Trophoblast cell (in vitro differentiated cells and primary cell): ENCODE results near the gene NR4A3.
A peak's percentile ranks its signal among the peaks of the same experiment; 100 is the strongest.

ENCODE experiments used
- DNase-seq, 2 donors: peaks; one replicate each; pipeline ENCODE4 v3.0.0-alpha.2; 2016
- H2AFZ ChIP-seq: 2 replicates; pipeline ENCODE4 v1.6.1; 2013; ENCODE audit warnings: low read length, moderate library complexity, mild to moderate bottlenecking; ENCODE audit not compliant: insufficient read depth, poor library complexity
- H2AK5ac ChIP-seq: 2 replicates; pipeline ENCODE4 v1.6.1; 2013; ENCODE audit warnings: mild to moderate bottlenecking, low read length
- H2BK120ac ChIP-seq: 2 replicates; pipeline ENCODE4 v1.6.1; 2013; ENCODE audit warnings: low read length, mild to moderate bottlenecking, moderate library complexity; ENCODE audit not compliant: insufficient read depth, poor library complexity
- H2BK12ac ChIP-seq: 2 replicates; pipeline ENCODE4 v1.6.1; 2013; ENCODE audit warnings: mild to moderate bottlenecking, low read length, moderate library complexity
- H2BK5ac ChIP-seq: 2 replicates; pipeline ENCODE4 v1.6.1; 2013; ENCODE audit warnings: low read length, low read depth, moderate library complexity, mild to moderate bottlenecking; ENCODE audit not compliant: poor library complexity
- H3K14ac ChIP-seq: 2 replicates; pipeline ENCODE4 v1.6.1; 2013; ENCODE audit warnings: mild to moderate bottlenecking, low read length
- H3K18ac ChIP-seq: 2 replicates; pipeline ENCODE4 v1.6.1; 2013; ENCODE audit warnings: mild to moderate bottlenecking, low read length
- H3K23ac ChIP-seq: 2 replicates; pipeline ENCODE4 v1.6.1; 2013; ENCODE audit warnings: low read length
- H3K27ac ChIP-seq: 2 replicates; pipeline ENCODE4 v1.5.1; 2013; ENCODE audit warnings: low read depth, mild to moderate bottlenecking, inconsistent platforms, low read length, moderate library complexity
- H3K27me3 ChIP-seq: 2 replicates; pipeline ENCODE4 v1.6.1; 2013; ENCODE audit warnings: inconsistent platforms, mild to moderate bottlenecking, low read length, moderate library complexity; ENCODE audit not compliant: insufficient read depth
- H3K36me3 ChIP-seq, 2 experiments: 1 replicate in 1 of 2; 2 replicates in 1 of 2; pipeline ENCODE4 v1.6.1; 2013; ENCODE audit warnings: low read length in 2 of 2, mild to moderate bottlenecking in 2 of 2, moderate library complexity in 1 of 2; ENCODE audit not compliant: insufficient read depth in 2 of 2, control insufficient read depth in 1 of 2
- H3K4ac ChIP-seq: 2 replicates; pipeline ENCODE4 v1.6.1; 2013; ENCODE audit warnings: low read depth, mild to moderate bottlenecking, low read length, moderate library complexity
- H3K4me1 ChIP-seq, 2 experiments: 1 replicate in 1 of 2; 2 replicates in 1 of 2; pipeline ENCODE4 v1.6.1; 2013; ENCODE audit warnings: low read length in 2 of 2, mild to moderate bottlenecking in 2 of 2, moderate library complexity in 1 of 2; ENCODE audit not compliant: insufficient read depth in 2 of 2, control insufficient read depth in 1 of 2
- H3K4me2 ChIP-seq: 2 replicates; pipeline ENCODE4 v1.6.1; 2013; ENCODE audit warnings: inconsistent platforms, mild to moderate bottlenecking, low read length, moderate library complexity
- H3K4me3 ChIP-seq: 2 replicates; pipeline ENCODE4 v1.5.1; 2013; ENCODE audit warnings: mild to moderate bottlenecking, low read depth, low read length, inconsistent platforms
- H3K79me1 ChIP-seq: one replicate; pipeline ENCODE4 v1.6.1; 2013; ENCODE audit warnings: low read length
- H3K79me2 ChIP-seq: 2 replicates; pipeline ENCODE4 v1.6.1; 2013; ENCODE audit warnings: low read length, mild to moderate bottlenecking; ENCODE audit not compliant: control insufficient read depth, insufficient read depth, poor library complexity
- H3K9ac ChIP-seq: 2 replicates; pipeline ENCODE4 v1.6.1; 2013; ENCODE audit warnings: mild to moderate bottlenecking, low read length
- H3K9me3 ChIP-seq: 2 replicates; pipeline ENCODE4 v1.6.1; 2013; ENCODE audit warnings: low read depth, mild to moderate bottlenecking, control low read depth, inconsistent platforms, low read length; ENCODE audit not compliant: insufficient read depth
- H4K12ac ChIP-seq: 2 replicates; pipeline ENCODE4 v1.6.1; 2013; ENCODE audit warnings: low read depth, mild to moderate bottlenecking, low read length, moderate library complexity
- H4K8ac ChIP-seq: 2 replicates; pipeline ENCODE4 v1.6.1; 2013; ENCODE audit warnings: low read depth, mild to moderate bottlenecking, low read length, moderate library complexity
- H4K91ac ChIP-seq: one replicate; pipeline ENCODE4 v1.6.1; 2013; ENCODE audit warnings: low read depth, mild to moderate bottlenecking, low read length, moderate library complexity
- WGBS: extraction: QIAGEN DNeasy Blood & Tissue Kit; methylation state at CpG from one replicate; pipeline ENCODE4 v1.1.7; 2013; ENCODE audit warnings: missing lambda C conversion rate; ENCODE audit not compliant: insufficient read length, insufficient coverage; ENCODE audit errors: extremely low coverage; 5-methylcytosine and 5-hydroxymethylcytosine counted together

Gene NR4A3

GRCh38 chr9:99860266-99860665 is 38.6 kb downstream of the NR4A3 start:
- no peaks in the 10 kb centered on the region for H3K79me2 ChIP-seq
- H2AFZ ChIP-seq, result no peak overlapping the region
- no peak overlapping the region for H4K12ac ChIP-seq
- no peak overlapping the region for H3K9ac ChIP-seq
- no peaks in the 10 kb centered on the region for H3K9me3 ChIP-seq
- H2BK12ac ChIP-seq, result no peak overlapping the region
- H2BK5ac ChIP-seq, result no peak overlapping the region
- H3K4me1 ChIP-seq, result no peaks in the 10 kb centered on the region
- no peaks in the 10 kb centered on the region for H3K79me1 ChIP-seq
- H2BK120ac ChIP-seq, result no peak overlapping the region
- no peak overlapping the region for H3K18ac ChIP-seq
- H3K36me3 ChIP-seq, result no peaks in the 10 kb centered on the region
- no peak for DNase-seq
- no peak overlapping the region for H3K27ac ChIP-seq
- no peaks in the 10 kb centered on the region for H3K27me3 ChIP-seq
- H4K91ac ChIP-seq, result no peak overlapping the region
- no peak overlapping the region for H3K4me2 ChIP-seq
- no peak overlapping the region for H3K4me3 ChIP-seq
- WGBS, result no CpG with 5 or more reads among the region's 1 CpG
- no peak overlapping the region for H3K4ac ChIP-seq
- no peak overlapping the region for H2AK5ac ChIP-seq
- no peak overlapping the region for H3K14ac ChIP-seq
- no peak overlapping the region for H3K23ac ChIP-seq
- H4K8ac ChIP-seq, result no peak overlapping the region

GRCh38 chr9:99863955-99864354 is 42.3 kb downstream of the NR4A3 start:
- no peak overlapping the region for H3K4me2 ChIP-seq
- H3K79me2 ChIP-seq, result no peaks in the 10 kb centered on the region
- H2BK120ac ChIP-seq, result no peak overlapping the region
- H2AFZ ChIP-seq, result no peak overlapping the region
- H3K23ac ChIP-seq, result no peak overlapping the region
- H3K36me3 ChIP-seq, result no peaks in the 10 kb centered on the region
- no peak overlapping the region for H2AK5ac ChIP-seq
- no CpG with 5 or more reads among the region's 2 CpGs for WGBS
- H3K79me1 ChIP-seq, result no peaks in the 10 kb centered on the region
- no peak overlapping the region for H3K4me3 ChIP-seq
- H3K27ac ChIP-seq, result no peak overlapping the region
- H2BK5ac ChIP-seq, result no peak overlapping the region
- H3K27me3 ChIP-seq, result no peaks in the 10 kb centered on the region
- no peak overlapping the region for H4K91ac ChIP-seq
- no peak overlapping the region for H2BK12ac ChIP-seq
- H4K8ac ChIP-seq, result no peak overlapping the region
- no peak for DNase-seq
- H3K14ac ChIP-seq, result no peak overlapping the region
- no peak overlapping the region for H4K12ac ChIP-seq
- no peaks in the 10 kb centered on the region for H3K9me3 ChIP-seq
- no peak overlapping the region for H3K9ac ChIP-seq
- no peak overlapping the region for H3K18ac ChIP-seq
- no peaks in the 10 kb centered on the region for H3K4me1 ChIP-seq
- no peak overlapping the region for H3K4ac ChIP-seq

- no peak overlapping the region for H3K4me2 ChIP-seq
- no peak overlapping the region for H3K4ac ChIP-seq
- no peak overlapping the region for H3K14ac ChIP-seq
- no peak overlapping the region for H3K9ac ChIP-seq
- no peak overlapping the region for H3K27ac ChIP-seq
- no peak overlapping the region for H2BK120ac ChIP-seq
- H2BK5ac ChIP-seq, result no peak overlapping the region
- peak in 1 of 2 donors; percentile 10 for DNase-seq
- H3K79me1 ChIP-seq, result no peaks in the 10 kb centered on the region
- no peaks in the 10 kb centered on the region for H3K36me3 ChIP-seq
- no peaks in the 10 kb centered on the region for H3K9me3 ChIP-seq
- no peak overlapping the region for H4K91ac ChIP-seq
- no peak overlapping the region for H3K4me3 ChIP-seq
- WGBS, result no CpG with 5 or more reads among the region's 2 CpGs
- H3K4me1 ChIP-seq, result no peaks in the 10 kb centered on the region
- H3K23ac ChIP-seq, result no peak overlapping the region
- H4K8ac ChIP-seq, result no peak overlapping the region
- no peaks in the 10 kb centered on the region for H3K27me3 ChIP-seq
- H4K12ac ChIP-seq, result no peak overlapping the region
- no peak overlapping the region for H2BK12ac ChIP-seq
- no peak overlapping the region for H3K18ac ChIP-seq
- no peak overlapping the region for H2AK5ac ChIP-seq
- no peaks in the 10 kb centered on the region for H3K79me2 ChIP-seq
- no peak overlapping the region for H2AFZ ChIP-seq
Measured at GRCh38 chr9:99866398-99866797, 44.7 kb downstream of the NR4A3 start.

GRCh38 chr9:99867536-99867935 is 45.9 kb downstream of the NR4A3 start:
- no peak overlapping the region for H3K9ac ChIP-seq
- H4K8ac ChIP-seq, result no peak overlapping the region
- no CpG with 5 or more reads among the region's 3 CpGs for WGBS
- no peak overlapping the region for H2BK120ac ChIP-seq
- no peaks in the 10 kb centered on the region for H3K79me1 ChIP-seq
- H2BK12ac ChIP-seq, result no peak overlapping the region
- H4K91ac ChIP-seq, result no peak overlapping the region
- no peak overlapping the region for H3K4me3 ChIP-seq
- H3K27ac ChIP-seq, result no peak overlapping the region
- no peak overlapping the region for H2AFZ ChIP-seq
- H3K18ac ChIP-seq, result no peak overlapping the region
- H3K9me3 ChIP-seq, result no peaks in the 10 kb centered on the region
- H3K79me2 ChIP-seq, result no peaks in the 10 kb centered on the region
- H3K4me2 ChIP-seq, result no peak overlapping the region
- H3K27me3 ChIP-seq, result no peaks in the 10 kb centered on the region
- no peak overlapping the region for H2AK5ac ChIP-seq
- no peak overlapping the region for H3K4ac ChIP-seq
- peak in 1 of 2 donors; percentile 18 for DNase-seq
- H3K36me3 ChIP-seq, result no peaks in the 10 kb centered on the region
- no peaks in the 10 kb centered on the region for H3K4me1 ChIP-seq
- H3K23ac ChIP-seq, result no peak overlapping the region
- no peak overlapping the region for H2BK5ac ChIP-seq
- no peak overlapping the region for H4K12ac ChIP-seq
- H3K14ac ChIP-seq, result no peak overlapping the region
